NOMO-1 treated with DMSO at 0.1 percent for 48 hours (cell line): Measurements from ENCODE around the gene ATXN1.
"Not testable (repeated sequence)": the region's sequence is repeated elsewhere in the genome, so short reads cannot be mapped to it uniquely, and the experiment has no call there.

Experiments
- DNase-seq: peaks from one replicate; lab custom pipeline; 2025; ENCODE audit not compliant: unreplicated experiment; lab: John Stamatoyannopoulos, UW

ATXN1 gene

DNA sequence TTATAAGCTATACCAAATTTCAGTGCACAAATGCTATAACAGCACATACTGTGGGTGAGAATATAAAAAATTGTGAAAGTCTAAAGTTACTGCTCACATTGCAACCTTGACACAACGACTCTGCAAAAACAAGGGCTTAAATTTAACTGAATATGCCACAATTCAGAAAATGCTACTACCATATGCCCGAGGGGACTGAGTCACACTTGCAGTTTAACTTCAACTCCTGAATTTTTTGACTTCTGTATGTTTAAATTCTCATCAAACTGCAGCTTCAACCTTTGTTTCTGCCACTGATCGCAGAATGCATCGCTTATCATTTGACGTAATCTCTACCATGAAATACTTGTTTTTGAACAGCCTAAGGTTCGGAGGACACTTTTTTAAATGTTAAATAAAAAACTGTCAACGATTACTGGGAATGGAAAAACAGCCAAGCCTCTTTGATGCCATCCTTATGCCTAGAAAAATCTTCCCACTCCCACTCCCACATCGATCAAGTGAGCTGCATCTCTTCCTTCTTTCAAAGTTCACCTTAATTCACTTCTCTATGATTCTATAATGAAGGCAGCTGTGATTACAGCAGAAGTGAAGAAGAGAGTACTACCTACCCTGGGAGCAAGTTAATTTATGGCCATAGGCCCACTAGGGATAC lies 136.5 kb downstream of the ATXN1 start:
- no peak for DNase-seq

DNA sequence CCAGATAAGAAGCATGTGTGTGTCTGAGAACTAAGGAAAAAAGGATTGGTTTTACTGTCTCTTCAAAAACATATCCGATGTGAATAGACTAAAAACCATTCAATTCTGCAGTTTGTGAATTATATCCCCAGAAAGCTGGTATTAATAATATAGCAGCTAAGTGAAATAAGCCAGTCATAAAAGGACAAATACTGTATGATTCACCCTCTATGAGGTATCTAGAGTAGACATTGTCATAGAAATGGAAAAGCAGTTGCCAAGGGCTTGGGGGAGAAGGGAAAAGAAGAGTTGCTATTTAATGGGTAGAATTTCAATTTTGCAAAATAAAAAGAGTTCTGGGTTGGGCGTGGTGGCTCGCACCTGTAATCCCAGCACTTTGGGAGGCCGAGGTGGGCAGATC lies 137.5 kb downstream of the ATXN1 start:
- DNase-seq, result no peak

DNA sequence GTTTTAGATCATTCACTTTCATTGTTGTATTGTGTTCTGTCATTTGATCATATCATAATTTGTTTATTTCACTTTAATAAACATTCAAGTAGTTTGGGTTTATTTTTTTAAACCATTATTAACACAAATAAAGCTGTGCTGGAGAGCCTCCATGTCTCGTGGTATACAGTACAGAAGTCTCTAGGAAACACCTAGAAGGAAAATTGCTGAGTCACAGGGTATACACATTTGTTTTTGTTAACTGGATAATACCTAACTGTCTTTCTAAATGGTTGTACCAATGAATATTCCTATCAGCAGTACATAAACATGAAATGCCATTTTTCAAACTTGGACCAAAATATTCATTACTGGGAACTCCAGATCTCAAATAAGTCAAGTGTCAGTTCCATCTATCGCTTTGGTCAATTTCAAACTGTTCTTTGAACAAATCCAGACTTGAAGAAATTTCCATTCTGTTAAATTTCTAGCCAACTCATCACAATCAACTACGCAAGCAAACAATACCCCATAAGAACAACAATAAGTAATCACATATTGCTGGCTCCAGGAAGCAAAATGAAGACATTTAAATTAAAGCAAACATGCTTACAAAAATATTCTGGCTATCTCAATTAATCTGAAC lies 138.1 kb downstream of the ATXN1 start:
- DNase-seq, result no peak

DNA sequence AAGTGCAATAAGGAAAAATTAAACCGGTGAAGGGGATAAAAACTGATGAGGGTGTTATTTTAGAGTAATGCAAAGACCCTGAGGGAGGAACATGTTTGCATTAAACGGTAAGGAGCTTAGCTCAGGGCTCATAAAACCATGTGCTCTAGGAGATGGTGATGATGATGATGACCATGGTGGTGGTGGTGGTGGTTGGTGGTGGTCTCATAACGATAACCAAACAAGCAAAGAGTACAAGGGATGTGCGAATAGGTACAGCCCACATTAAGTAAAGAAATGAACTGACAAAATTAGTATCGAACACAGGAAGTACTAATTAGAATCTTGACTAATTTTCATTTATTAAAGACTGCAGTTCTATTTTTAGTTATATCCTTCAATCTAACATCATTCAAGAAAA lies 139.1 kb downstream of the ATXN1 start:
- DNase-seq, result no peak

DNA sequence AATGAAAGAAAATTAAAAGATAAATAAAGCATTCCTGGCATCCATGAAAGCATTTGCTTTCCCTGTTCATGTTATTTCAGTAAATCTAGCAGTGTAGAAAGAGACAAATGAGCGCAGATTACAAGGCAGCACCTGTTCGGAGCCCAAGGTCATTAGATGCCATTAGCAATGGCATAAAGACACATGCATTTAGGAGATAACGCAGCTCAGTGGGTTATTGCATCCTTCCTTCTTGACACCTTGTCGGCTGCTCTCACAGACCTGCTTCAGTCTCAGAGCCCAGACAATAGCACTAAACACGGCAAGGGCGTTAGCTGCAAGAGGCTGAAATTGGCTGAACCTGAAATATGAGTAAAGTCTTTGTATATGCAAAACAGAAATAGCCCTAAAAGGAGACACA lies 140.3 kb downstream of the ATXN1 start:
- no peak for DNase-seq

DNA sequence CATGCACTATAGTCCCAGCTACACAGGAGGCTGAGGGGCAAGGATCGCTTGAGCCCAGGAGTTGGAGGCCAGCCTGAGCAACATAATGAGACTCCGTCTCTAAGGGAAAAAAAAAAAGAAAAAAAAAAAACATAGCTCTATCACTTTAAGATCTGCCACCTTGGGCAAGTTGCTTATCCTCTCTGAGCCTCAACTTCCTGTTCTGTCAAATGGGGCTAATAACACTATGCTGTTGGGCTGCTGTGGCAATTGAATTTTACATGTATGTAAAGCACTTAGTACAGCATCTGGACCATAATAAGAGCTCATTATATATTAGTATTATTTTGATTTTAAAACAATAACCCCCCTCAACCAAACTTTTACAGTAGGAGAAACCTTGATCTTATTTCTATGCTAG lies 141.5 kb downstream of the ATXN1 start:
- DNase-seq, result no peak

DNA sequence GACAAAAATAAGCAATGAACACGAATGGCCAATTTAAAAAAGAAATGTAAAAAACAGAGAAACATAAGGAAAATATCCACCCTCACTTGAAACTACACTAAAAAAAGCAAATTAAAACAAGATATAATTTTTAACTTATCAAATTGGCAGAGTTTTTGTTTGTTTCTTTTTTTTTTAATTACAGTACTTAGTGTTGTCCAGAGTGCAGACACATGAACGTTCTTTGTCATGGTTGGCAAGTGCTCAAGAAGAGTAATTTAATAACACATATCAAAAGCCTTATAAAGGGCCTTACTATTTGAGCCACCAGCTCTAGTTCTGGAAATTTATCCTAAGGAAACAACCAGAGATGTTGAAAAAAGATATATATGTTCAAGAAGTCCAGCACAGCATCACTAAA lies 142.3 kb downstream of the ATXN1 start:
- DNase-seq, result no peak

DNA sequence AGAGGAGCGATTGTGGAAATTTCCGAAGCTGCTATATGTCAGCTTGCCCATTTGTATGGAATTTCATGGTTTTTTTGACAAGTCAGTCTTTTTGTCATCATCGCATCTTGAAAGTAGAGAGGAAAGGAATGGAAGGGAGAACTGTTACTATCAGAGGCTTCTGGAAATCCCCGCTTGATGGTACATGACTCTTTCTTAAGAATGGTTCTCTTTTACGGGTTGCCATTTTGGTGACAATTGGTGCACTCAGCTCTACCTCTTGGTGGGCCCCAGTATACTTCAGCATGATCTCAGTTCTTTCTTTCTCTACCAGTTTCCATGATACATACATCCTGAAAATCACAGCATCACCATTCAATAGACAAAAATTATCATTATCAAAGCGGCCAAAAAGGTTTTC lies 146.0 kb downstream of the ATXN1 start:
- not testable (repeated sequence) for DNase-seq

DNA sequence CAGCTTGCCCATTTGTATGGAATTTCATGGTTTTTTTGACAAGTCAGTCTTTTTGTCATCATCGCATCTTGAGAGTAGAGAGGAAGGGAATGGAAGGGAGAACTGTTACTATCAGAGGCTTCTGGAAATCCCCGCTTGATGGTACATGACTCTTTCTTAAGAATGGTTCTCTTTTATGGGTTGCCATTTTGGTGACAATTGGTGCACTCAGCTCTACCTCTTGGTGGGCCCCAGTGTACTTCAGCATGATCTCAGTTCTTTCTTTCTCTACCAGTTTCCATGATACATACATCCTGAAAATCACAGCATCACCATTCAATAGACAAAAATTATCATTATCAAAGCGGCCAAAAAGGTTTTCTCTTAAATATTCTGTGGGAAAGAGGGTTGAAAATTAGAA lies 147.1 kb downstream of the ATXN1 start:
- DNase-seq, result not testable (repeated sequence)

DNA sequence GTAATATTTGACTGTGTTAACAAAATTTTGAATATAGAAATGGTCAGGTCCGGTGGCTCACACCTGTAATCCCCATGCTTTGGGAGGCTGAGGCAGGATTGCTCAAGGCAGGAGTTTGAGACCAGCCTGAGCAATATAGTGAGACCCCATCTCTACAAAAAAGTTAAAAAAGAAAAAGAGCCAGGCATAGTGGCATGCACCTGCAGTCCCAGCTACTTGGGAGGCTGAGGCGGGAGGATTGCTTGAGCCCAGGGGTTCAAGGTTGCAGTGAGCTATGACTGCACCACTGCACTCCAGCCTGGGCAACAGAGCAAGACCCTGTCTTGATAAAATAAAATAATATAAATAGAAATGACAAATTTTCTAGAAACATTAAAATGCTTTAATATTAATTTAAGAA lies 147.8 kb downstream of the ATXN1 start:
- DNase-seq, result not testable (repeated sequence)

DNA sequence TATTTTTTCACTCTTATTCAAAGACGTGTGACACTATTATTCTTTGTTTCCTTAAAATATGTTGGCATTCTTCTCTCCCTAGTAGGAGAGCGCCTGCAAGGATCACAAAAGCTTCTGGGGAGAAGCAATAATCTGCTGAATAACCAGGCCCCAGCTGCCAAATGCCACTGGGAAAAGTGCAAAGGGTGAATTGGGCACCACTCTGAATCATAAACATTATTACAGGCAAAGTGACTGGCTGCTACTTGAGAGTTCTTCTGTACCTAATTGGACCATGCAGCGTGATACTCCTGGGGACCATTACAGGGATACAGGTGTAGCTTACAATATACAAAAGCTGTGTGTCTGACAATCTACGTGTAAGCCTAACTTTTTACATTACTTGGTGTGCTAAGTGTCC lies 152.8 kb downstream of the ATXN1 start:
- no peak for DNase-seq

DNA sequence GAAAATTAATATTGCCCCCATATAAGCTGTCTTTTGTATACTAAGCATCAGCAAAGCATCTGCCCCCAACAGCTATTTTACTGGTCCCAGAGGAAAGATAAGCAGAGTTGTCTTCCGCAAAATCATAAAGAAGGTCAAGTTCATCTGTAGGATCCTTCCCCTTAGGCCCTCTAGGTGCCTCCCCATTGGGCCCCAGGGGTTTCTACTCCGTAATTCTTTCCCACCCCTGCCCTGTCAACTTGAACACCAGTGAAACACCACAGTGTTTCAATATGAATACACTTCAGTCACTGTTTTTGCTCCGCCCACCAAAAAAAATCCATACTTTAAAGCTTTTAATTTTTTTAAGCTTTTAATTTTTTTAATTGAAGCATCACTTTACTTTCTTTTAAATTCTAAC lies 159.2 kb downstream of the ATXN1 start:
- DNase-seq, result no peak

DNA sequence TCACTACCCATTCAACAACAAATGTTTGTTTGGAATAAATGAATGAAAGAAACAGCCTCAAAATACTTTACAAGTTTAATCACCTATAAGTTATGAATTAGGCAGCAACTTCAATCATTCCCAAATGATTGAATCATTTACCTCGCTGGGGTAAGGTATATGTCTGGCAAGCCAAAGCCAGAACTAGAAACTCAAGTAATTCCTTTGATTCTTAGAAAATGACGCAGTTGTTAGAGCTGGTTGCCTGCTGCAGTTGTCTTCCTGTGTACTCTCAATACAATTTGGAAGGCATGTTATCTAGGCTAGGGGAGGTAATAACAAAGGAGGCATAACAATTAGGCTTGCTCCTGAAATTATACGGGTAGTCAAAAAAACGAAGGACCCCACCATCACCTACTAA lies 160.6 kb downstream of the ATXN1 start:
- no peak for DNase-seq

DNA sequence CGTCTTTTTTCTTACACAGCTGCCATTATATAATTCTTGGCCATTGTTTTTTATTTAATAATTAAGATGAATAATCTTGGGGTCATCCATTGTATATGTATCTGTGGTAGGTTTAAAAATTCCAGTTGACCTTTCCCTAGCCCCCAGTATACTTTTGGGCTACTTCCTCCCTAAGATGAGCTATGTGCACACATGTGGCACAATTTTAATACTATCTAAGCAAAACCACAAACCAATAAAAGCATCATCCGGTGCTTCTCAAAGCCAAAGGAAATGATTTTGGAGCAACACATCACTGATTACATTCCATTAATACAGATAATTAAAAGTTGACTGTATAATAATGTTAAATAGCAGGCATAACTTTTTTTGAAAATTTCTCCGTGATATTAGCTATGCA lies 161.2 kb downstream of the ATXN1 start:
- DNase-seq, result peak; percentile 24

DNA sequence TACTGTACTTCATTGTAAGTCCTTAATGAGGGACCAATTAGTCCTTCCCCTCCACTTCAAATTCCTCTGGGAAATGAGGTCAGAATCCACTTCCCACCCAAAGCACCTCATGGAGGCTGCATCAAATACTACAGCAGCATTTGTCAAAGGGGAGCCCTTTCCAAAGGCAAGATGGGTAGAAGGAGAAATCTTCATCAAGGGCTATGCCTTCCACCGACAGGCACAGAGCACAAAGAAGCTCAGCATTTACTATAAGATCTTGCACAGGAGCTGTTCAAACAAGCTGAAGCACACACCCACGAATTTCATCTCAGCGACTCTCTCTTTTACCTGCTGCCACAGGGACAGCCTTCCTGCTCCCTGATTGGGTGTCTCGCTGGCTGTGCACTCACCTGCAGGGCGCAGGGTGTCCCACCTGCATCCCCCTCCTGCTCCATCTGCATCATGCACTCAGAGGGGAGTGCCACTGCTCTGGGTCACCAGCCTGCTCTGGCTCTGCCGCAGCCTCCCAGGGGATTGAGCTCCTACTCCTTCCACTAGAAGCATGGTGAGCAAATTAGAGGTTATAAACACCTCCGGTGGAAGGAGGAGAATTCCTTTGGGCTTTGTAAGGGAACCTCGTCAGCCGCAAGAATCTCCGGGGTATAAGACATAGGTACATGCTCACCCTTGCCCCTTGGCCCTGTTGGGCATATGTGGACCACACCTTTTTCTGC lies 164.5 kb downstream of the ATXN1 start:
- no peak for DNase-seq

DNA sequence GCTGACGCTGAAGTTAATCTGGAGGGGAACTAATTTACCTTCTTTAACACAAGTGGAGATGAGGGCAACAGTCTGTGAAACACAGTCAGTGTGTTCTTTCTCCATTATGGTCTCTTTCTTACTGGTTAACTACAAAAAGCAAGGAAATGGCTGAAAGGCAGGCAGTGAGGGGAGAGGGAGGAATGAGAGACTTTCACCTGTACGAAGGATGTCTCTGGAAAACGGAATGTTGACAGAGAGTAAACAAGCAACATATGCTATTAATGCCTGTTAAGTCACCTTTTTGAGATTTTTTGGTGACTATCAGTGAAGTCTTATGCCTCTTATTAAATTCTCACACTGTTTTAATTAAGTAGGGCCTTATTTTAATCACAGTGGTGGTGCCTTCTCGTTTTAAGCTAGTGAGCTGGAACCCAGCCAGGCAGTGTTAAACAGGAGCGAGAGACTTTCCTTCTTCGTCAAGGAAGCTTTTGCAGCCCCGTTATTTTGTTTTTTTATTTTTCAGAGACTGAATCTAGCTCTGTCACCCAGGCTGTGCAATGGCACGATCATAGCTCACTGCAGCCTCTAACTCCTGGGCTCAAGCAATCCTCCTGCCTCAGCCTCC lies 165.6 kb downstream of the ATXN1 start:
- no peak for DNase-seq

DNA sequence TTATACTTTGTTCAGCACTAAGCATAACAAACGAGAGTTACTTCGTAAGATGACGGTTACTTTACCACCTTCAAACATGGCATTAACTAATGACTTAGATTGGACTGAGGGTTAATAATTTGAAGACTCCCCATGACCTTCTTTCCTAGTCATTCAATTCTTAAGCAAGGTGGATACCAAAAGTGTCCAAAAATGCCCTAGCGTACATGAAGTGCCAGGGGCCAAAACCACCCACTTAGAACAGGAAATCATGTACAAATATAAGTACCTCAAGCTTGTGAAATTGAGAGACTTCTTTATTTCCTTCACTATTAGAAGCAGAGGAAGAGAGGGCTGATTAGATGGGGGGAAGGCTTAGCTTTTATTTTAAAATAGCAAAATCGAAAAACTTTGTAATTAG lies 166.4 kb downstream of the ATXN1 start:
- peak; percentile 77 for DNase-seq

DNA sequence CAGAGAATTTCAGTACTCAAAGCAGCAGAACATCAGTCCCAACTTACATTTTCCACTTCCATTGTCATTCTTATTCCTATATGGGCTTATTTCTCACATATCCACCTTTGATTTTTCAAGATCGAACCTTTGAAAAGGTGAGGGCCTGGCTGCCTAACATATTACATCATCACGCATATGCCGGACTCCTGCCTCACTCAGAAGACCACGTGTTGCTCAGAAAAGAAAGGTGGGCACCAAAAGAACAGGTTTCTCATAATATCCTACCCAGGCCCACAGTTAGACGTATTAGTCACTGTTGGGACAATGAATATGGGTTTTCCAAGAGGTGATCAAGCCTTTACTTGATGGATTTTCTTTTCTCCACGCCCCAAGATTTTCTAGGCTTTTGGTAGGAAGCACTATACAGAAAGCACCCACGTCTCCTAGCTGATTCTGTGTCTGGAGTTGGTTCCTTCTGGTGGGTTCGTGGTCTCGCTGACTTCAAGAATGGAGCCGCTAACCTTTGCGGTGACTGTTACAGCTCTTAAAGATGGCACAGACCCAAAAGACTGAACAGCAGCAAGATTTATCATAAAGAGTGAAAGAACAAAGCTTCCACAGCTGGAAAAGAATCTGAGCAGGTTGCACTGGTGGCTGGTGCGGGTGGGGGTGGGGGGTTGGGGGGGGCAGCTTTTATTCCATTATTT lies 168.9 kb downstream of the ATXN1 start:
- no peak for DNase-seq

DNA sequence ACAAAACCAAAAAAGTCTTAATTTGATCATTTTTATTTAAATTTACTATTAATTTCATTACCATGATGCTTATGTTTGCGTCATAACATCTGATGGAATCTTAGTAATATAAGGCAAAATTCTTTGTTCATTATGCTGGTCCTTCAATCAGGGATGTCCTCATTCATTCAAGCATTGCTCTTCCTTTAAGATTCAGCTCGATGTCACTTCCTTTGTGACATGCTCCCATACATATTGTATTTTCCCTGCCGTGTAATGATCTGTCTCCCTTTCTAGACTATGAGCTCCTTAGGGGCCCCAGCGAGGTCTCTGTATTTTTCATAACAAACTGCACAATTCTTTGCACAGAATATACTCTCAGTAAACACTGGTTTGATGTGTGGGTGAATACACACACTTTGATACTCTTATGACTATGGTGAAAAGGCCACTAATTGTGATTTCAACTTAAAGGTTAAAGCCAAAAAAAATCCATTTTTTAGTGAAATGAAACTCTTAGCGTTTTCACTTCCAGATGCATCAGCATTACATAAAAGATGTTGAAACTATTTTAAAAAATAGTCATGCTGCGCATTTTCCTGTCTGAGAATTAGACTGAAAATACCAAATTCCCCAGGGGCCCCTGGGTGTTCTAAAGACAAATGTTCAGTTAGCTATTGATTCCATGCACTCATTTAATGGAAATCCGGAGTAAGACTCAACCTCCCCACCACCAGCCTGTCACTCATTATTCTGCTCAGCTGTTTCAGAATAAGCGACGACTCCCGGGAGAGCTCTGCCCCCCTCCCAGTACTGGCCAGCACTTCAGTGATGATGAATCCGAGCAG lies 169.7 kb downstream of the ATXN1 start:
- peak; percentile 59 for DNase-seq

DNA sequence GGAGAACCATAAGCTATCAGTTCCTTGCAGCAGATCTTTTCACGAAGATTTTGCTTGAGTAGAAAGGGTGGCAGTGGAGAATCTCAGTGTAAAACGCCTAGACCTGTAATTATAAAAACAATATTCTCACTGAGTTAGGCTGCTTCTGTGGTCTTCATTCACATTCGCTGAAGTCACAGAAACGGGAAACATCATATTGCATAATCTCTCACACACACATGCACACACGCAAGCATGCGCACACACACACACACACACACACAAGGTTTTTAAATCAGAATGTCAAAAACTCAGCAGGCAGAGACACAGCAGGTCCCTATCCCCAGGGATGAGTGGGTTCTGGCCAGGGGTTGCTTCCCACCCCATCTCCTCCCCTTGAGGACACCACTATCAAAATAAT lies 175.5 kb downstream of the ATXN1 start:
- peak; percentile 79 for DNase-seq
